ENCODE results near the gene THG1L.

THG1L gene

GRCh38 chr5:157761690-157762621 lies 30.7 kb downstream of the THG1L start:
- DNase-seq, result no peak

- DNase-seq, result no peak
Measured at GRCh38 chr5:157764531-157764930, 33.3 kb downstream of the THG1L start.

GRCh38 chr5:157766442-157766841 lies 35.2 kb downstream of the THG1L start:
- DNase-seq, result no peak

GRCh38 chr5:157766902-157767301 lies 35.7 kb downstream of the THG1L start:
- DNase-seq, result no peak

GRCh38 chr5:157767689-157768088 lies 36.5 kb downstream of the THG1L start:
- DNase-seq, result no peak

GRCh38 chr5:157770665-157771064 lies 39.4 kb downstream of the THG1L start:
- no peak for DNase-seq

GRCh38 chr5:157772127-157772526 lies 40.9 kb downstream of the THG1L start:
- DNase-seq, result no peak

- DNase-seq, result no peak
Measured at GRCh38 chr5:157778121-157778805, 47.0 kb downstream of the THG1L start.

GRCh38 chr5:157779221-157779620 lies 48.0 kb downstream of the THG1L start:
- DNase-seq, result no peak

GRCh38 chr5:157785801-157786200 lies 54.6 kb downstream of the THG1L start:
- DNase-seq, result no peak
